Spleen (tissue), 11 donors: ENCODE measurements around the gene SPTBN1. TPM values are rescaled to one million over a fixed set of nuclear protein-coding genes. Genes with fewer than 3 reads are reported as not detected.

Experiments
- DNase-seq: peaks from one replicate; pipeline ENCODE4 v3.0.0-alpha.2; 2020
- H3K27ac ChIP-seq, 8 donors: fragments of 200-600 bp; sonication (generic) in 7 of 8; 1 replicate in 4 of 8; 2 replicates in 4 of 8; pipeline versions ENCODE4 v1.5.0 to v1.8.0; 2016 to 2021; ENCODE audit warnings: inconsistent platforms in 4 of 8, mild to moderate bottlenecking in 4 of 8, moderate library complexity in 1 of 8
- H3K27me3 ChIP-seq, 7 donors: fragments of 200-600 bp; sonication (generic) in 6 of 7; replicated peaks in 1 of 7; 1 replicate in 4 of 7; 2 replicates in 3 of 7; pipeline versions ENCODE4 v1.5.0 to v1.8.0; 2016 to 2021; ENCODE audit warnings: inconsistent platforms in 3 of 7, mild to moderate bottlenecking in 1 of 7
- H3K36me3 ChIP-seq, 6 donors: fragments of 200-600 bp; sonication (generic) in 5 of 6; 1 replicate in 4 of 6; 2 replicates in 2 of 6; pipeline versions ENCODE4 v1.5.0 to v1.8.0; 2016 to 2021; ENCODE audit warnings: inconsistent platforms in 2 of 6
- H3K4me1 ChIP-seq, 6 donors: fragments of 200-600 bp; sonication (generic) in 5 of 6; 1 replicate in 3 of 6; 2 replicates in 3 of 6; pipeline versions ENCODE4 v1.5.0 to v1.8.0; 2016 to 2021; ENCODE audit warnings: inconsistent platforms in 3 of 6
- H3K4me3 ChIP-seq, 8 donors: fragments of 200-600 bp; sonication (generic) in 7 of 8; 1 replicate in 4 of 8; 2 replicates in 4 of 8; pipeline versions ENCODE4 v1.5.0 to v1.8.0; 2016 to 2021; ENCODE audit warnings: inconsistent platforms in 4 of 8, mild to moderate bottlenecking in 4 of 8, moderate library complexity in 2 of 8
- H3K9me3 ChIP-seq, 8 donors: fragments of 200-600 bp; sonication (generic) in 7 of 8; 1 replicate in 4 of 8; 2 replicates in 4 of 8; pipeline versions ENCODE4 v1.5.0 to v1.8.0; 2016 to 2021; ENCODE audit warnings: inconsistent platforms in 4 of 8
- CTCF ChIP-seq, 11 experiments: fragments of 200-600 bp in 7 of 11; fragments of 450-650 bp in 4 of 11; sonication (generic) in 4 of 11; IDR thresholded peaks in 8 of 11; conservative IDR thresholded peaks in 3 of 11; 1 replicate in 7 of 11; 2 replicates in 4 of 11; pipeline versions ENCODE4 v1.4.0 to v1.8.0; 2016 to 2021; ENCODE audit warnings: antibody characterized with exemption in 11 of 11, inconsistent platforms in 4 of 11, mild to moderate bottlenecking in 1 of 11
- POLR2A ChIP-seq, 3 donors: fragments of 450-650 bp; IDR thresholded peaks; one replicate each; pipeline ENCODE4 v1.5.1; 2017; ENCODE audit warnings: antibody characterized with exemption in 3 of 3, mild to moderate bottlenecking in 1 of 3
- POLR2AphosphoS5 ChIP-seq, 3 donors: sonication (generic); formaldehyde crosslinking; IDR thresholded peaks; one replicate each; pipeline ENCODE4 v1.5.1; 2017; ENCODE audit warnings: antibody characterized with exemption in 3 of 3
- WGBS, 5 donors: extraction: QIAGEN DNeasy Blood & Tissue Kit in 3 of 5; methylation state at CpG; one replicate each; pipeline versions ENCODE4 v1.1.5 to v1.1.7; 2013 to 2018; 5-methylcytosine and 5-hydroxymethylcytosine counted together
- intact Hi-C: fragments of 100-400 bp; cut with DNase I; formaldehyde crosslinking; loops from one replicate; pipeline ENCODE4 v1.15.0; 2023; ENCODE audit warnings: low total_unique reads
- polyA plus RNA-seq, 3 donors: library from polyadenylated mRNA; stranded (reverse); fragments of 200-250 nt; gene quantifications; one replicate each; pipeline ENCODE4 v1.2.1, GENCODE V29; 2013
- total RNA-seq, 7 donors: library from RNA; depleted of rRNA in 3 of 7; stranded (reverse); fragments of >200 nt in 3 of 7; fragmentation: NEBNext Ultra II Directional in 4 of 7; extraction: Animal tissue kit (Norgen Biotek cat#: 25700) in 4 of 7; gene quantifications; one replicate each; pipeline versions ENCODE4 v1.1.0 to v1.2.1, GENCODE V29; 2016 to 2021
- donor health status: healthy with polysubstance abuse.
- donor health status: DM: no; HTN: no; CAD: no; lungs with moderate emphysema.
- donor health status: DM: no; HTN: no; CAD: no.
- donor health status: Bipolar disorder and iron deficiency.
- donor health status: healthy.
- donor health status: DM: no; HTN: no; CAD: no.
- donor health status: DM: yes; HTN: yes; CAD: no.

SPTBN1 gene
- total and polyA plus RNA-seq, 10 donors = 32.7 to 352 (median 269) TPM

- intact Hi-C loops = no loop called here
- Histone ChIP-seq H3K27ac (peak overlapping the region; percentile 38 to 75 (median 60)), H3K36me3 (no peaks in the 10 kb centered on the region), H3K9me3 (no peaks in the 10 kb centered on the region), H3K27me3 (peaks cover 0 to 2% (median 0%) of the 10 kb centered on the region in 7 donors), H3K4me1 (peaks cover 0 to 68% (median 24%) of the 10 kb centered on the region in 6 donors), H3K4me3 (no peak overlapping the region)
- TF ChIP-seq POLR2A (IDR thresholded peaks at IDR 0.05) (no peak), POLR2AphosphoS5 (IDR thresholded peaks at IDR 0.05) (no peak), CTCF (IDR thresholded peaks at IDR 0.05 in 8 of 11, conservative IDR thresholded peaks at IDR 0.05 in 3 of 11) (no peak)
- no peak for DNase-seq
- 35 to 54% (median 45%) methylated on average over 3 of the region's 3 CpGs for WGBS, 5 donors
These were observed 13.4 kb downstream of the SPTBN1 start for GRCh38 chr2:54469484-54470053.

- H3K4me3 ChIP-seq = no peak overlapping the region
- peaks cover 0 to 69% (median 24%) of the 10 kb centered on the region in 6 donors for H3K4me1 ChIP-seq
- H3K9me3 ChIP-seq = no peaks in the 10 kb centered on the region
- H3K36me3 ChIP-seq = no peaks in the 10 kb centered on the region
- intact Hi-C loops = no loop called here
- peak overlapping the region in 7 of 8 donors; percentile 44 to 75 (median 66) for H3K27ac ChIP-seq
- no peak for TF ChIP-seq POLR2AphosphoS5 (IDR thresholded peaks at IDR 0.05)
- H3K27me3 ChIP-seq = no peaks in the 10 kb centered on the region
- WGBS, 5 donors = 68 to 81% (median 73%) methylated on average over 6 of the region's 6 CpGs
- DNase-seq = no peak
These were observed 14.3 kb downstream of the SPTBN1 start for GRCh38 chr2:54470266-54470938.

GRCh38 chr2:54471221-54471711 is 15.1 kb downstream of the SPTBN1 start:
- no peaks in the 10 kb centered on the region for H3K9me3 ChIP-seq
- intact Hi-C loops = no loop called here
- H3K4me3 ChIP-seq = no peak overlapping the region
- WGBS, 5 donors = 49 to 76% (median 61%) methylated on average over 1 of the region's 1 CpG
- no peak for DNase-seq
- no peaks in the 10 kb centered on the region for H3K27me3 ChIP-seq
- H3K4me1 ChIP-seq = peaks cover 0 to 62% (median 27%) of the 10 kb centered on the region in 6 donors
- no peak for TF ChIP-seq CTCF (IDR thresholded peaks at IDR 0.05 in 8 of 11, conservative IDR thresholded peaks at IDR 0.05 in 3 of 11)
- TF ChIP-seq POLR2AphosphoS5 (IDR thresholded peaks at IDR 0.05) = peak in 1 of 3 donors; percentile 37
- TF ChIP-seq POLR2A (IDR thresholded peaks at IDR 0.05) = no peak
- peak overlapping the region in 5 of 8 donors; percentile 44 to 75 (median 69) for H3K27ac ChIP-seq
- H3K36me3 ChIP-seq = no peaks in the 10 kb centered on the region

- 92 to 100% (median 93%) methylated on average over 1 of the region's 1 CpG for WGBS, 5 donors
- TF ChIP-seq CTCF (IDR thresholded peaks at IDR 0.05 in 8 of 11, conservative IDR thresholded peaks at IDR 0.05 in 3 of 11) (no peak), POLR2AphosphoS5 (IDR thresholded peaks at IDR 0.05) (no peak), POLR2A (IDR thresholded peaks at IDR 0.05) (no peak)
- no peaks in the 10 kb centered on the region for H3K27me3 ChIP-seq
- H3K9me3 ChIP-seq = peaks cover 0 to under 1% (median 0%) of the 10 kb centered on the region in 8 donors
- H3K4me3 ChIP-seq = no peak overlapping the region
- H3K27ac ChIP-seq = no peak overlapping the region
- H3K4me1 ChIP-seq = peaks cover 0 to 64% (median 28%) of the 10 kb centered on the region in 6 donors
- intact Hi-C loops = no loop called here
- H3K36me3 ChIP-seq = no peaks in the 10 kb centered on the region
- DNase-seq = no peak
These were observed 17.7 kb downstream of the SPTBN1 start for GRCh38 chr2:54473851-54474250.
